ENCODE measurements around the gene PDZD2.
A peak's percentile ranks its signal among the peaks of the same experiment; 100 is the strongest.
"Not testable (repeated sequence)": the region's sequence is repeated elsewhere in the genome, so short reads cannot be mapped to it uniquely, and the experiment has no call there.

The PDZD2 gene

GRCh38 chr5:31688515-31689092, 49.7 kb downstream of the PDZD2 start:
- DNase-seq (ENCODE audit: low spot score), result no peak

GRCh38 chr5:31691408-31691807, 52.5 kb downstream of the PDZD2 start:
- DNase-seq (ENCODE audit: low spot score), result not testable (repeated sequence)

GRCh38 chr5:31692561-31693221, 53.8 kb downstream of the PDZD2 start:
- no peak for DNase-seq (ENCODE audit: low spot score)

- DNase-seq (ENCODE audit: low spot score), result no peak
These were observed 59.7 kb downstream of the PDZD2 start for GRCh38 chr5:31698673-31699072.

- DNase-seq (ENCODE audit: low spot score), result peak; percentile 64
These were observed 62.8 kb downstream of the PDZD2 start for GRCh38 chr5:31701642-31702299.

- DNase-seq (ENCODE audit: low spot score), result no peak
These were observed 63.8 kb downstream of the PDZD2 start for GRCh38 chr5:31702712-31703111.

GRCh38 chr5:31703757-31704156, 64.8 kb downstream of the PDZD2 start:
- no peak for DNase-seq (ENCODE audit: low spot score)

- no peak for DNase-seq (ENCODE audit: low spot score)
These were observed 67.3 kb downstream of the PDZD2 start for GRCh38 chr5:31706186-31706585.

- no peak for DNase-seq (ENCODE audit: low spot score)
These were observed 68.4 kb downstream of the PDZD2 start for GRCh38 chr5:31707329-31707728.

- no peak for DNase-seq (ENCODE audit: low spot score)
These were observed 69.2 kb downstream of the PDZD2 start for GRCh38 chr5:31708089-31708488.

GRCh38 chr5:31711363-31711762, 72.4 kb downstream of the PDZD2 start:
- no peak for DNase-seq (ENCODE audit: low spot score)

GRCh38 chr5:31711935-31712592, 73.1 kb downstream of the PDZD2 start:
- no peak for DNase-seq (ENCODE audit: low spot score)

GRCh38 chr5:31717561-31717960, 78.6 kb downstream of the PDZD2 start:
- peak; percentile 45 for DNase-seq (ENCODE audit: low spot score)

GRCh38 chr5:31720004-31720403, 81.1 kb downstream of the PDZD2 start:
- DNase-seq (ENCODE audit: low spot score), result peak; percentile 24

GRCh38 chr5:31720811-31721345, 81.9 kb downstream of the PDZD2 start:
- no peak for DNase-seq (ENCODE audit: low spot score)

- DNase-seq (ENCODE audit: low spot score), result no peak
These were observed 83.2 kb downstream of the PDZD2 start for GRCh38 chr5:31722111-31722510.

GRCh38 chr5:31725996-31726395, 87.1 kb downstream of the PDZD2 start:
- DNase-seq (ENCODE audit: low spot score), result no peak

- DNase-seq (ENCODE audit: low spot score), result no peak
These were observed 88.0 kb downstream of the PDZD2 start for GRCh38 chr5:31726952-31727351.

- DNase-seq (ENCODE audit: low spot score), result no peak
These were observed 89.1 kb downstream of the PDZD2 start for GRCh38 chr5:31728039-31728438.

- DNase-seq (ENCODE audit: low spot score), result not testable (repeated sequence)
These were observed 89.9 kb downstream of the PDZD2 start for GRCh38 chr5:31728806-31729205.

GRCh38 chr5:31730139-31730538, 91.2 kb downstream of the PDZD2 start:
- DNase-seq (ENCODE audit: low spot score), result no peak

GRCh38 chr5:31731016-31731415, 92.1 kb downstream of the PDZD2 start:
- DNase-seq (ENCODE audit: low spot score), result no peak

All from SK-N-DZ (cell line).